Stimulated activated CD4-positive, alpha-beta T cell treated with anti-CD3 and anti-CD28 coated beads, TNF-alpha, amount 100 ng/mL, for 48 hours (primary cell): ENCODE results near the gene F8.
"Not testable (repeated sequence)": the region's sequence is repeated elsewhere in the genome, so short reads cannot be mapped to it uniquely, and the experiment has no call there.

Experiments
- DNase-seq, 3 donors: peaks; one replicate each; pipeline ENCODE4 v3.0.0-alpha.2; 2020; ENCODE audit warnings: low read depth in 3 of 3

Gene F8

DNA sequence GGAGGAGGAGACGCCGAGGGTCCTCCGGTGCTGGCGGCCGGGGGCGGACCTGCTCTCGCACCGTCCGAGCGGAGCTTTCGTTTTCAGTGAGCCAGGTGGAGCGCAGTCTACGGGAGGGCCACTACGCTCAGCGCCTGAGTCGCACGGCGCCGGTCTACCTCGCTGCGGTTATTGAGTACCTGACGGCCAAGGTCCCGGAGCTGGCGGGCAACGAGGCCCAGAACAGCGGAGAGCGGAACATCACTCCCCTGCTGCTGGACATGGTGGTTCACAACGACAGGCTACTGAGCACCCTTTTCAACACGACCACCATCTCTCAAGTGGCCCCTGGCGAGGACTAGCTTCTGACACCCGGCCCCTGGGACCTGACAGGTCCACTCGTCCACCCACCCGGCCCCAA is 137.5 kb downstream of the F8 start:
- not testable (repeated sequence) for DNase-seq

DNA sequence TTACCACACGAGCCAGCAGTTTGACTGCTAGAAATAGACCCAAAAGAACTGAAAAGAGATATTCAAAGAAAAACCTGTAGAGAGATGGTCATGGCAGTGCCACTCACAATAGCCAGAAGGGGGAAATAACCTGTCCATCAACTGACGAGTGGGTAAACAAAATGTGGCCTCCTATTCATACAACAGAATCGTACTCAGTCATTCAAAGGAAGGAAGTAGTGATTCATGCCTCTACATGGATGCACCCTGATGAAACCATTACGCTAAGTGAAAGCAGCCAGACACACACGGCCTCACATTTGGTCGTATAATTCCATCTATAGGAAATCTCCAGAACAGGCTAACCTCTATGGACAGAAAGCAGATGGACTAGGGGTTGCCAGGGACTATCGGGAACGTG is 138.5 kb downstream of the F8 start:
- DNase-seq: not testable (repeated sequence)

DNA sequence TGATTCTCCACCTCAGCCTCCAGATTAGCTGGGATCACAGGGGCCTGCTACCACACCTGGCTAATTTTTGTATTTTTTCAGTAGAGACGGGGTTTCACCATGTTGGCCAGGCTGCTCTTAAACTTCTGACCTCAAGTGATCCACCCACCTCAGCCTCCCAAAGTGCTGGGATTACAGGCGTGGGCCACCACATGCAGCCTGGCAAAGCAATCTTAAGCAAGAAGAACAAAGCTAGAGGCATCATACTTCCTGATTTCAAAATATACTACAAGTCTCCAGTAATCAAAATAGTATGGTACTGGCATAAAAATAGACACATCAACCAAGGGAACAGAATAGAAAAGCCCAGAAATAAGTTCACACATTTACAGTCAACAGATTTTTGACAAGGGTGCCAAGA is 149.2 kb downstream of the F8 start:
- DNase-seq: no peak

DNA sequence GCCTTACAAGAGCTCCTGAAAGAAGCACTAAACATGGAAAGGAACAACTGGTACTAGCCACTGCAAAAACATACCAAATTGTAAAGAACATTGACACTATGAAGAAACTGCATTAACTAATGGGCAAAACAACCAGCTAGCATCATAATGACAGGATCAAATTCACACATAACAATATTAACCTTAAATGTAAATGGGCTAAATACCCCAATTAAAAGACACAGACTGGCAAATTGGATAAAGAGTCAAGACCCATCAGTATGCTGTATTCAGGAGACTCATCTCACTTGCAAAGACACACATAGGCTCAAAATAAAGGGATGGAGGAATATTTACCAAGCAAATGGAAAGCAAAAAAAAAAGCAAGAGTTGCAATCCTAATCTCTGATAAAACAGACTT is 154.0 kb downstream of the F8 start:
- DNase-seq: not testable (repeated sequence)

DNA sequence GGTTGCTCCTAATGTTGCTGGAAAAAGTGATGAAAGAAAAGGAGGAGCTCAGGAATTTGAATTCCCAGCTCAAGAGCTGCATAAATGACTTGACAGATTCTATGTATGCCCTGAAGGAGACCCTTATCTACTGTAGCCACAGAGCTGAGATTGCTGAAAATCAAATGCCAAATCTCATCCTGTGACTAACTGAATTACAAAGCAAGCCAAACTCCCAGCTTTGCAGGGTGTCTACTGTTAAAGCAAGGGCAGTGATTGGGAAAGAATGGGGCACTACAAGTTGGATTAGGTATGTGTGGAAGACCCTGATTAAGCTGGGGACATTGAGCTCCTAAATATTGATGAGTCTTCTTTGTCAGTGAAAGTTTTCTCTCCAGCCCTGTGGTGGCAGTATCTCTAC is 167.3 kb downstream of the F8 start:
- no peak for DNase-seq

DNA sequence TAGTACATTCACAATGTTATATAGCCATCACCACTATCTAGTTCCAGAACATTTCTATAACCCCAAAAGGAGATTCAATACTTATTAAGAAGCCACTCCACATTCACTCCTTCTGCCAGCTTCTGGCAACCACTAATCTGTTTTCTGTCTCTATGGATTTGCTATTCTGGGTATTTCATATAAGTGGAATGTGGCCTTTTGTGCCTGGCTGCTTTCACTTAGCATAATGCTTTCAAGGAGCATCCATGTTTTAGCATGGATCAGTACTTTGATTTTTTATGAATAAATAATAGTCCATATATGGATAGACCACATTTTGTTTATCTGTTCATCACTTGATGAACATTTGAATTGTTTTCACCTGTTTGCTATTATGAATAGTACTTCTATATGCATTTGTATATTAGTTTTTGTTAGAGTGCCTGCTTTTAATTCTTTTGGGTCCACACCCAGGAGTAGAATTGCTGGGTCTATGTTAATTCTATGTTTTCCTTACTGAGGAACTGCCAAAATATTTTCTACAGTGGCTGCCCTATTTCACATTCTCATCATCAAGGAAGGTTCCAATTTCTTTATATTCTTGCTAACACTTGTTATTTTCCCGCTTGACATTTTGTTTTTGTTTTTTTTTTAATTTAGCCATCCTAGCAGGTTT is 171.4 kb downstream of the F8 start:
- DNase-seq: no peak

DNA sequence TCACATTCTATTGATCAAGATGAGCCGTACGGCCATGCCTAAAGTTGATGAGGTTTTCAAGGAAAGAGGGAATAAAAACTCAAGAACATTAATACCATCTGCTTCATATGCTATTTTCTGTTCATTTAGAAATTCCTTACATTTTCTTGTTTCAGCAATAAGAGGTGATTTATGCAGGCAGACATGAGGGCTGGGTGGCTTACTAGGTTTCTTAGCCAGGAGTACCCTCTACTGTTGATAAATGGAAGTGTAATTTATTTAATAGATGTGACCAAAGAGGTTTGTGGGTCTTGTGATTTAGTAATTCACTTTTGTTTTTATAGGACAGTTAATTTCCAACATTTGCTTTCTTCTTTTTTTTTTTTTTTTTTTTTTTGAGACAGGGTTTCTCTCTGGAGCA is 181.7 kb downstream of the F8 start:
- DNase-seq: no peak

DNA sequence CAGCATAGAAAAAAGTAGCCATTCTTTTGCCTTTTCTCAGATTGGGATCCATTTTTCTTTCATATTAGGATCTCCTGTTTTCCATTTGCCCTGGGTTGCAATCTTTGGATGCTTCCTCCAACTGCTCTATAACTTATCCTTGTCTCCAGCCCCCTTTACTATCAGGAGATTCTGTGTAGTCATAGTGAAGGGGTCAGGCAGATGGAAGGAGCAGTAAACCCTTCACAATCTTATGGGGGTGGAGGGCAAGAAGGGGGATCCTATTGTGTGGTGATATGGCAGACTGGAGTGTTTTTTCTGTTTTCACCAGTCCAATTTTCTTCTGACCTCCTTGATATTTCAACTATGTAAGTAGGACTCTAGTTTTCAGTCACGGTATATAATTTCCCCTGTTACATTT is 186.4 kb downstream of the F8 start:
- DNase-seq: no peak

DNA sequence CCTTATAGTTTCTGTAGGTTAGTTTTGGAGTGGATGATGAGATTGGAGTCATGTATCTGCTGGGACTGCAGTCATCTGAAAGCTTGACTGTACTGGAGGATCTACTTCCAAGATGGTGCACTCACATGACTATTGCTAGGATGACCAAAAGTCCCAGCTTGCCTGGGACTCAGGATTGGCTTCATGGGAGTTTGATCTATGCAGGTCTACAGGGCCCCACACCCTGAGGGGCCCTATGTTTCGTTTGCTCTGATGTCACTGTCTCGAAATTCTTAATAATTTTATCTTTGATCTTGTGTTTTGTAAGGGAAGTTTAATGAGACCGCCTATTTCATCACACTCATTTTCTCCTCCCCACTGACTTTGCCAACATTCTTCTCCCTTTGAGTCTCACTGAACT is 188.0 kb downstream of the F8 start, which contains the start of gene SMIM9:
Gene SMIM9 (minus strand): TSS at position 101 of the 400 bp plus-strand sequence. CDS start 3,806 bp downstream, outside the sequence.
- DNase-seq: no peak

DNA sequence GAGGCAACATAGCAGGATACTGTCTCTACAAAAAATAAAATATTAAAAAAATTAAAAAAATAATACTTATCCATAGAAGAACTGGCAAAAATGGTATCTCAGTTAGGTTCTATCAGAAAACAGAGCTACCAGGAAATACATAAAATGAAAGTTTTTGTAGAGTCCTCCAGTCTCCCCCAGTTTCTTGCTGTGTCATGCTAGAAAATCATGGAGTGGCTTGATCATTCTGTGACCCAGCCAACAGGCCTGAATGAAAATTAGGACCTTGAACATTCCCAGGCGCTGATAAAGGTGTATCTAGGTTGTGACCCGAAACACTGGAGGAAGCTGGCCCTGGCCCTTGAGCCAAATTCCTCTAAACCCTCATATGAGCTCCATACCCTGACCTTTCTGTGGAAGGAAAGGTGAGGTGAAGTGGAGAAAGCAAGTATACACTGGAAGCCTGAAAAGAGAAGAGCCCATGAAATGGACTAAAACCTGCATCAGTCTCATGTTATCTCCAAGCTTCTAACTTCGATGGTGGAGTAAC is 188.7 kb downstream of the F8 start:
- no peak for DNase-seq

DNA sequence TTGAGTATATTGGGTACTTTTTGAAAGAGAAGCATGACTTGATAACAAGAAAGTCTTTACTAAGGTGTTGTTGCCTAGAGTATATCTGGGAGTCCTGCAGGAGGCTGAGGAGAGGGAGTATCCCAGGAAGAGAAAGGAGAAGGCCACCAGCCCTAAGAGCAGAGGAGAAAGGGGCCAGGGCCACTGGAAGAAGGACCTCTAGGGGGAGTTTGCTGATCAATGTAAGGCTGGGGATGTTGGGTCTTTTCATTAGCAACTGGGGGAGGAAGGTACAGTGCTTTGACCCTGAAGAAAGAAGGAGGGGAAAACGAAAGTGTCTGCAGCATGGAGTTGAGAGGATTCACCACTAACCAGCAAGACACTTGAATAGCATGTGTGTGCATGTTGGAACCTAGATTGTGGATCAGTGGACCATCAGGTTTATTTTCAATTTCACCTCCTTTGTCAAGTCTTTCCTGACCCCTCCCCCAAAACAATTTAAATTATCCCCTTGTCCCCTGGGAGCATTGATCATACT is 192.5 kb downstream of the F8 start:
- no peak for DNase-seq

DNA sequence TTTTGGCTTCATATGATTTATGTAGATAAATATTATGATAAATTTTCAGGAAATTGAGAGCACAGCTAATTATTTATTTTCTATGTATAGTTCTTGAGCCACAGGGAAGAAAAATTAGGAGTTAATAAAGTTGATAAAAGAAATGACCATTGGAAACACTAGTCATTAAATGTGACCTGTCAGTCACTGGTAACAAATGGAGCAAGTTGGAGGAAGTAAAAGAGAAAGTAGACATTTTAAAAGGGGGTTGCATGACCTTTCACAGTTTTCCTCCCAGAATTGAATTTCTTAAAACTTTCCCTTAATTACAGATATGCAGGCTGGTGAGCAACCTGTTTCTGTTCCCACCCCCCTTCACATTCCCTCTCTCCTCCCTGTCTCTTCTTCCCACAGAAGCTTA is 193.4 kb downstream of the F8 start:
- DNase-seq: no peak

DNA sequence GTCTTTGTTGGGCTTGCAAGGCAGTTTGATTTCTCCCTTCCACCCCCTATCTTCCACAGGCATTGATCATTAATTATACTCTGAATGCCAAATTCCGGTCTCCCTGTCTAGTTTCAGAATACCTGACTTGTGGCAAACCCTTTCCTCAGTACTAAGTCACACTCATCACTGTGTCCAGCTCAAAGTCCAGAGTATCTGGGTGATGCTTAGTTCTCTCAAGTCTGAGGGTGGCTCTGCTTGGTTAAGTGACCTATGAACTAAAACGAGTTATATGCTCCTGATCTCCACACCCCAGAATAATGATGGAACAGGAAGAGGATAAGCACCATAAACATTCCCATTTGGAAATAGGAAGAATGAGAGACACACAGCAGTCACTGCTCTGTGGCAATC is 194.5 kb downstream of the F8 start:
- DNase-seq: no peak

DNA sequence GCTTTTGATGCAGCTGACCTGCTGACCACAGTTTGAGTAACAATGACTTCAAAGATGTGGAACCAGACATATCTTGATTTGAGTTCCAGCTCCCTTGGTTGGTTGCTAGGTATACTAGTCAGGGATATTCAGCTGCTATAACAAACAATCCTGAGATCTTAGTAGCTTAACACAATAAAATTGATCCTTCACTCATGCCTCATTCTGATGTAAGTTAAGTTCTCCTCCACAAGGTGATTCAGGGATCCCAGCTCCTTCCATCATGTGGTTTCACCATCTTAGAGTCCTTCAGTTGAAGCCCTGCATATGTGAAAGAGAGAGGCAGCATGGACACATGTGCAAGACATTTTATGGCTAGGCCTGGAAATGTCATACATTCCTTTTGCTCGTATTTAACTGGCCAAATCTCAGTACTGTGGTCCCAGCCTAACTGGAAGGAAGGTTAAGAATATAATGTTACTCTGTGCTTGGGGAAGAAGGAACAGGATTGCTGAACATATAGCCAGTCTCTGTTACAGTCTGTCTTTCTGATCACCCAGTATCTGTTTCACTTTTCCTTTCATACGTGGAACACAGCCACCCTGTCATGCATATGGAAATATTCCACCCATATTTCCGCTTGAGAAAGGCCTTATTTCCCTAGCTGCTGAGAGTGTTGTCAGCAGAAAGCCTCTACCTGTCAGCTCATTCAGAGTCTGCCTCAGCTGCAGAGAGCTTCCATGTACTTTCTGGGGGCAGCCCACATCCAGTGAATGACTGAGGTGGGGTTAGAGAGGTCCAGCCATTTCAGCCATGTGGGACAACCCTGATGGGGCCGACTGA is 195.1 kb downstream of the F8 start:
- DNase-seq: no peak

DNA sequence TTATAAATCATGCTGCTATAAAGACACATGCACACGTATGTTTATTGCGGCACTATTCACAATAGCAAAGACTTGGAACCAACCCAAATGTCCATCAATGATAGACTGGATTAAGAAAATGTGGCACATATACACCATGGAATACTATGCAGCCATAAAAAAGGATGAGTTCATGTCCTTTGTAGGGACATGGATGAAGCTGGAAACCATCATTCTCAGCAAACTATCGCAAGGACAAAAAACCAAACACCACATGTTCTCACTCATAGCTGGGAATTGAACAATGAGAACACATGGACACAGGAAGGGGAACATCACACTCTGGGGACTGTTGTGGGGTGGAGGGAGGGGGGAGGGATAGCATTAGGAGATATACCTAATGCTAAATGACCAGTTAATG is 196.9 kb downstream of the F8 start:
- DNase-seq: not testable (repeated sequence)

DNA sequence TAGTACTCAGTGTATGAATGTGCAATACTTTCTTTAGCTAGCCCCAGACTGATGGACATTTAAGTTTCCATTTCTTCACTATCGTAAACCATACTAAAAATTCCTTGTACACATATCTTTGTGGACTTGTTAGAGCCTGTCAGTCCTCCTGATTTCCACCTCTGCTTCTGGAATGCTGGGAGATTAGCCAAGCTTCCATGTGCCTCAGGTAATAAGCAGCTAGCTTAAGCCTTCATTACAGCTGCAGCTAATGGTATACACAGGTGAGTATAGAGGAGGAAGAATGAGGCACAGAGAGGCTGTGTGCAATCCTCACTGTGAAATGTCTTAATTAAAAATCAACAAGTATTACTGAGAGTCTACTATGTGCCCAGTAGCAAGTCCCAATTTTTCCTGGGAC is 197.9 kb downstream of the F8 start:
- no peak for DNase-seq

DNA sequence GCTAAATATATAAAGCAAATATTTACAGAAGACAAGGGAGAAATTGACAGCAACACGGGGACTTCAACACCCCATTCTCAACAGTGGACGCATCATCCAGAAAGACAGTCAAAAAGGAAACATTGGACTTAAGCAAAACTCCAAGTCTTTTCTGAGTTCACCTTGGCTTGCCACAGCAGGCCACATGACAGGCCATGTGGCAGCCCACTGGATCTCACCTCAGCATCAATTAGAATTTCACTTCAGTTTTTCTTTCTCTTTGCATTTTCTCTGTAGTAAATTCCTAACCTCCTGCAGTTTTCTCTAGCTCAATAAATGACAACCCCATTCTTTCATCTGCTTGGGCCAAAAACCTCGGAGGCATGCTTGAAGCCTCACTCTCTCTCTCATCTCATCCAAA is 200.5 kb downstream of the F8 start:
- no peak for DNase-seq

DNA sequence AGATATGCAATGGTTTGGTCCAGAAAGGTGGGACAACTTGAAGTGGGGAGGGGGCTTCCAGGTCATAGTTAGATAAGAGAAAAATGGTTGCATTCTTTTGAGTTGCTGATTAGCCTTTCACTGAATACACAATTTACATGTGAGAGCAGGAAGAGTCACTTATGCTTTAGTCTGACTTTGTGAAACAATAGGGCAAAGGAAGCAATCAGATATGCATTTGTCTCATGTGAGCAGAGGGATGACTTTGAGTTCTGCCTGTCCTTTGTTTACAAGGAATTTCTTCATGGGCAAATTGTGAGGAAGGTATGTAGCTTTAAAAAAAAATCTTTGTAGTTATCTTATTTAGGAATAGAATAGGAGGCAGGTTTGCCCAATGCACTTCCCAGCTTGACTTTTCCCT is 201.0 kb downstream of the F8 start:
- no peak for DNase-seq

DNA sequence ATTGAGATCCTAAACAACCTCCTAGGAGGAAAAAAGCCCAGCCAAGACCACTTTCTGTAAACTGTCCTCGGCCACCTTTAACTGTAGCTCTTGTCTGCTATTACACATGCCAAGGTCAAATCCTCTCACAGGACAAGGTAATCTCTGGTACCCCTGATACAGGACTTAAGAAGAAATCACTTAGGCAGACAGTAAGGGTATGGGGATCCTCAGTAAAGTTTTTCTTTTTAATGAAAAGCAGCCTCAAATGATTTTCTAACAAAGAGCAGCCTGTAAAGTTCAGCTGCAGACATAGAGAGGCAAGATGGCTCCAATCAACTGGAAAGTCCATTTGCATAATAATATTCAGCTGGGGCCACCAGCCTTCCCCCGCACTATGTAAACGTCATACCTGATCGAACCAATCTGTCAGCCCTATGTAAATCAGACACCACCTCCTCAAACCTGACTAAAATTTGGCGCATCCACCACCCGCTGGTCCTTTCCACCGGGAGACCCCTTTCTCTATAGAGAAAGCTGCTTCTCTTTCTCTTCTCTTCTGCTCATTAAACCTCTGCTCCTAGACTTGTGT is 202.7 kb downstream of the F8 start:
- no peak for DNase-seq

DNA sequence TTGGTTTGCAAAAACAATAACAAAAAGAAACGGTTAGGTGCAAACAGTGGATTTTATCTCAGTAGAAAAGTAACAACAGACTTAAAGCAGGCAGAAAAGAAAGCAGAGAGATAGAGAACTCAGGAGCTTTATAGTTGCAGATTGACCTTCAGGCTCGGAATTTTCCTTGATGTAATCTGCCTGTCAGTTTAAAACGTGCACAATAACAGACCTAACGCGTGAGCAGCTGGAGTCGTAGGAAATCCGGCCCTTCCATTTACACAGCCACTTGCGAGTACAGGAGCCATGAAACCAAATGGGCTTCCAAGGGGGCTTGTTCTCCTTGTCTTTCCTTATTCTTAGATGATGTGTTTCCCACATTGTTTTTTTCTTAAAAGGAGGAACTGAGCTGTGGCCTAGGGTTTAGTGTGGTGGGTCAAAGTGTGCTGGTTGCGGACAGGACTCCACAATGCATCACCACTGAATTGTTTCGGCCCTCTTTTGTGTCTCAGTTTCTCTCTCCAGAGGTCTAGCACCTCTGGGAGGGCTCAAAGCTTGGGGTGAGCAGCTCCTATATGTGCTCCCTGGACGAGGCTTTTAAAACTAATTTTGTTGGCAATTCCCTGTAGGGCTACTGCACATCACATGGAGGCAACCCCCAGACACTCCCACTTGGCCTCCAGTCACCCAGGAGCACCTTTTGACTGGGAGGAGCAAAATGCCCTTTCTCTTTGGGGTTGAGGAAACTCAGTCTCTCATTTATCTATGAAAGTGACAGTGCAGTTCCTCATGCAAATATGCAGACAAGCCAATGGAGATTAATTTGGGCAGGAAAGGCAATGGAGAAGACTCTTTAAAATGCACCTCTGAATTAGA is 203.4 kb downstream of the F8 start:
- DNase-seq: no peak

DNA sequence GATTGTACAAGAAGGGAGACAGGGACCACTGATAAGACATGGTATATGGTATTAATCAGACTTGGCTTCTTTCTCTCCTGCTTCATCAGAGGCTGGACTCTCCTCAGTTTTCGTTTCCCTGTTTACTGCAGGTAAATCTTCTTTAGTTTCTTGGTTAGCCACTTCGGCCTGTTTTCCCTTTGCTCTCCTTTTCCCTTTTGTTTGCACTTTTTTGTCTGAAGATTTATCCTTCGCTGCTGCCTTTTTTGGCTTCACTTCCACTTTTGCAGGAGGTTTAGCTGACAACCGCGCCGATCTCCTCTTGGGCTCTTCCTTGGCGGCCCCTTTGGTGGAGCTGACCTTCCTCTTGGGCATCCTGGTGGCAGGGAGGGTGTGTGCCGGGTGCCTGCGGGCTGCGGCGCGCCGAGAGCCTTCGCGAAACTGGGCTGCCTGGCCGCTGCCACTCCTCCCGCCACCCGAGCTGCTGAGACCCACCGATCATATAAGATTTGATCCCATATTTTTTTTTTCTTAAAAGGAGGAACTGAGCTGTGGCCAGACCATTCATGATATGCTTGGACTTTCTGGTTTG is 205.4 kb downstream of the F8 start:
- not testable (repeated sequence) for DNase-seq
